Measurements from ENCODE around the gene REEP3.

The REEP3 gene

DNA sequence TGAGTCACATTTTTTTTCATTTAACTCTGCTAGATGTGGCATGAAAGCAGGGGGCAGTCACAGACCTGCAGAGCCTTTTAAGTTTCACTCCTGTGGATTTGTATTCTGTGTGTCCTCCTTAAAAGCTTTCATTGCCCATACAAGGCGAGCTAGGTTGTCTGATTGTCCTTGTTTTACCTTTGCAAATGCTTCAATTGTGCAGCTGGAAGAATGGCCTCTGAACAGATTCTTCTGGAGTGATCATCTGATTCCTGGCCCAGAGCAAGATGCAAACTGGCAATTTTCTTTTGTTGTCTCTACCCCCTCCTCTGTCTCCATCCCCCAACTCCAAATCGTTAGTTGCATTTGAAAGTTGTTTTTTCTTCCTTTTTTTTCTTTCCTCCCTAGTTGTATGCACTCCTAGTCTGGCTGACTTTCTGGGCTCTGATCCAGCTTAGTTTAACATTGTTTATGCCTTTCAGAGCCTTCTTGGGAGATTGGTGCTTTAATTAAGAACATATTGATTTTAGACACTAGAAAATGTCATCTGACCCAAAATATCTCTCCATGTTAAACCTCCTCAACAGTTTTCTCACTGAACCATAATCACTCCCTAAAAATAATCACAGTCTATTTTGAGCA is 150.2 kb downstream of the REEP3 start:
- DNase-seq: no peak

DNA sequence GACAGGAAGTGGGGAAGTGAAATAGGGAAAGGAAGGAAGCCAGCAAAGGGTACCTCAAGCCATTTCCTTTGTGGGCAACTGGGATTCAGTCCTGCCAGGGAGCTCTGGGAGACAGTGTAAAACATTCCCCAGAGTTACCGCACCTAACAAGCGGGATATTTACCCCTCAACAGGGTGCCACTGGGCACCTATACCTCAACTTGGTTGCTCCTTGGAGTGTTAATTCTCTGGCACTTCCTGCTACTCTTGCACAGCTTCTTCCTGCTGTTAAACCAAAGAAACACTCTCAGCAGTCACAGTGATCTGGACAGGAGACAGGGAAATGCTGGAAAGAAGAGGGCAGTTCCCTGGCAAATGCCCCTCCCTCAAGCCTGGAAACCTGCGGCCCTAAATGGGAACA is 151.3 kb downstream of the REEP3 start:
- DNase-seq: no peak

DNA sequence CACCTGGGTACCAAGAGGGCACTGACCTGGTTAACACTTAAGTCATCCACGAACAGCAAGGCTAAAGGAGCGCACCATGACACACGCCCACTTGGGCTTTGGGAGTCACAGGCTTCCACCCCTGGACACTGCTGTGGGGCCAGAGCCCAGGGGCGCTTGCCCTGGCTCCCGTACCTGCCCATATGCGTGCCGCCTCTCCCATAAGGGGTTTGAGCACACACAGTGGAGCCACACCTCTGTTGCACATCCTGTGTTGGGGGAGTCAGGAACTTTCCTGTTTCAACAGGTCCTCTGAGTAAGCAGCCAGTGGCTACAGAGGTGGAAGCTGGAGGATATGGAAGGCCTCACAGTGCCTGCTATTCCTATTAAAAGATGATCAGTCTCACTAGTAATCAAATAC is 152.0 kb downstream of the REEP3 start:
- no peak for DNase-seq

DNA sequence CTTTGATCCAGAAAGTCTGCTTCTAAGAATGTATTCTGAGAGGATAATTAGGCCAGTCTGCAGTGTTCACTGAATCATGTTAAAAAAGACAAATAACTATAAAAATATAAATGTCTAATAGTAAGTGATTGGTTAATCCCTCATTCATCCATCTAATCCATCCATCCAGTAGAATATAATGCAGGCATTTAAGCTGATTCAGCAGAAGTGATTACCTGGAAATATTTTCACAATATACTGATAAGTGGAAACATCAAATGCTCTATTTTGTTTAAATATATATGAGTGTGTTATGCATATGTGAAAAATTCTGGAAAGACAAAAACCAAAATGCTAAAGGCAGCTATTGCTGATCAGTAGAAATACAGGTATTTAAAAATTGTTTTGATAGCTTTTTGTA is 152.6 kb downstream of the REEP3 start:
- DNase-seq: no peak

All from NCI-H1048 (cell line).